Fibroblast of upper back skin (primary cell): ENCODE results near the gene PACRG.

Source experiments
- DNase-seq: peaks from one replicate; pipeline ENCODE4 v3.0.0-alpha.2; 2013

PACRG gene

GRCh38 chr6:163341224-163342061 lies 613.7 kb downstream of the PACRG start:
- no peak for DNase-seq

GRCh38 chr6:163342571-163343539 lies 615.1 kb downstream of the PACRG start:
- no peak for DNase-seq

GRCh38 chr6:163343609-163344008 lies 615.8 kb downstream of the PACRG start:
- DNase-seq: no peak

- no peak for DNase-seq
Observed at GRCh38 chr6:163344411-163344810, 616.6 kb downstream of the PACRG start.

- DNase-seq: no peak
Observed at GRCh38 chr6:163345931-163346330, 618.2 kb downstream of the PACRG start.

GRCh38 chr6:163346497-163346961 lies 618.8 kb downstream of the PACRG start:
- DNase-seq: no peak

GRCh38 chr6:163347021-163347446 lies 619.3 kb downstream of the PACRG start:
- peak; percentile 11 for DNase-seq

- DNase-seq: no peak
Observed at GRCh38 chr6:163348789-163349680, 621.3 kb downstream of the PACRG start.

GRCh38 chr6:163349696-163350095 lies 621.9 kb downstream of the PACRG start:
- no peak for DNase-seq

- DNase-seq: no peak
Observed at GRCh38 chr6:163351013-163351412, 623.2 kb downstream of the PACRG start.

GRCh38 chr6:163352011-163352685 lies 624.4 kb downstream of the PACRG start:
- DNase-seq: no peak

- DNase-seq: no peak
Observed at GRCh38 chr6:163352966-163353365, 625.2 kb downstream of the PACRG start.

- DNase-seq: peak; percentile 19
Observed at GRCh38 chr6:163354085-163354484, 626.3 kb downstream of the PACRG start.

- DNase-seq: peak; percentile 21
Observed at GRCh38 chr6:163354761-163355425, 627.1 kb downstream of the PACRG start.

GRCh38 chr6:163355426-163355991 lies 627.7 kb downstream of the PACRG start:
- DNase-seq: peak; percentile 81

- DNase-seq: peak; percentile 85
Observed at GRCh38 chr6:163356324-163356723, 628.5 kb downstream of the PACRG start.

GRCh38 chr6:163356743-163357142 lies 629.0 kb downstream of the PACRG start:
- no peak for DNase-seq

- no peak for DNase-seq
Observed at GRCh38 chr6:163364641-163365040, 636.9 kb downstream of the PACRG start.
